Smooth muscle cell (in vitro differentiated cells): ENCODE results near the gene KRTAP21-3. TPM values are rescaled to one million over a fixed set of nuclear protein-coding genes. Genes with fewer than 3 reads are reported as not detected.

Experiments used
- DNase-seq: peaks from one replicate; lab custom pipeline; 2025; ENCODE audit not compliant: unreplicated experiment; lab: John Stamatoyannopoulos, UW
- H2AFZ ChIP-seq: fragments of 200-600 bp; sonication (generic); 2 replicates; pipeline ENCODE4 v1.6.0; 2016; ENCODE audit warnings: antibody characterized with exemption, low read depth, mild to moderate bottlenecking
- H3F3A ChIP-seq: fragments of 200-600 bp; sonication (generic); 2 replicates; pipeline ENCODE4 v1.6.0; 2017; ENCODE audit warnings: antibody characterized with exemption, low read depth
- H3K27ac ChIP-seq: fragments of 200-600 bp; sonication (generic); 2 replicates; pipeline ENCODE4 v1.5.1; 2016; ENCODE audit warnings: low read depth, mild to moderate bottlenecking
- H3K27me3 ChIP-seq: fragments of 200-600 bp; sonication (generic); 2 replicates; pipeline ENCODE4 v1.6.1; 2016; ENCODE audit warnings: low read depth, mild to moderate bottlenecking
- H3K36me3 ChIP-seq: fragments of 200-600 bp; sonication (generic); 2 replicates; pipeline ENCODE4 v1.5.1; 2016; ENCODE audit warnings: low read depth
- H3K4me1 ChIP-seq: fragments of 200-600 bp; sonication (generic); 2 replicates; pipeline ENCODE4 v1.5.1; 2016; ENCODE audit warnings: low read depth
- H3K4me2 ChIP-seq: fragments of 200-600 bp; sonication (generic); 2 replicates; pipeline ENCODE4 v1.6.0; 2016; ENCODE audit warnings: mild to moderate bottlenecking
- H3K4me3 ChIP-seq: fragments of 200-600 bp; sonication (generic); 2 replicates; pipeline ENCODE4 v1.5.1; 2016; ENCODE audit warnings: mild to moderate bottlenecking
- H3K79me2 ChIP-seq: fragments of 200-600 bp; sonication (generic); 2 replicates; pipeline ENCODE4 v1.6.0; 2016; ENCODE audit warnings: low read depth, mild to moderate bottlenecking
- H3K9ac ChIP-seq: fragments of 200-600 bp; sonication (generic); 2 replicates; pipeline ENCODE4 v1.6.0; 2016; ENCODE audit warnings: low read depth
- H3K9me3 ChIP-seq: fragments of 200-600 bp; sonication (generic); replicated peaks from 2 replicates; pipeline ENCODE4 v1.5.1; 2016; ENCODE audit warnings: low read depth
- H4K20me1 ChIP-seq: fragments of 200-600 bp; sonication (generic); 2 replicates; pipeline ENCODE4 v1.6.0; 2016; ENCODE audit warnings: low read depth
- CTCF ChIP-seq: fragments of 200-600 bp; sonication (generic); IDR thresholded peaks from 2 replicates; pipeline ENCODE4 v1.5.1; 2017; ENCODE audit warnings: borderline replicate concordance, mild to moderate bottlenecking, antibody characterized with exemption; ENCODE audit not compliant: insufficient read depth, poor library complexity, severe bottlenecking
- WGBS: methylation state at CpG from one replicate; pipeline ENCODE4 v1.1.7; 2016; ENCODE audit warnings: low lambda C conversion rate; 5-methylcytosine and 5-hydroxymethylcytosine counted together
- polyA plus RNA-seq: library from polyadenylated mRNA; unstranded; fragments of >200 nt; fragmentation: Nextera tagmentation; extraction: Ambion mirVana; gene quantifications from 2 replicates; pipeline ENCODE4 v1.2.1, GENCODE V29; 2016
- total RNA-seq: library from RNA; depleted of rRNA; stranded (reverse); fragments of >200 nt; gene quantifications from 2 replicates; pipeline ENCODE4 v1.2.3, GENCODE V29; 2014

The KRTAP21-3 gene
- total and polyA plus RNA-seq, 2 experiments from 2014 or later, result not detected

- 88% methylated on average over 1 of the region's 1 CpG for WGBS
- Histone ChIP-seq H3K27me3 (no peaks in the 10 kb centered on the region), H3K79me2 (no peaks in the 10 kb centered on the region), H3K4me2 (no peak overlapping the region), H3K9me3 (no peaks in the 10 kb centered on the region), H3K9ac (no peak overlapping the region), H2AFZ (no peak overlapping the region), H3K27ac (peak overlapping the region; percentile 71), H3K4me3 (no peak overlapping the region), H3F3A (no peaks in the 10 kb centered on the region), H3K36me3 (no peaks in the 10 kb centered on the region), H3K4me1 (no peaks in the 10 kb centered on the region), H4K20me1 (no peaks in the 10 kb centered on the region)
- no peak for TF ChIP-seq CTCF
- DNase-seq, result no peak
Observed at GRCh38 chr21:30719401-30719800, 824 bp upstream of the KRTAP21-3 start.

- WGBS, result 85% methylated on average over 2 of the region's 2 CpGs
Observed at GRCh38 chr21:30717105-30717504, 1.5 kb downstream of the KRTAP21-3 start.

GRCh38 chr21:30714946-30715345 lies 3.6 kb downstream of the KRTAP21-3 start:
- H2AFZ ChIP-seq, result no peak overlapping the region
- no peak for DNase-seq
- H3K27me3 ChIP-seq, result no peaks in the 10 kb centered on the region
- no peaks in the 10 kb centered on the region for H3K36me3 ChIP-seq
- WGBS, result 74% methylated on average over 2 of the region's 2 CpGs
- H3F3A ChIP-seq, result no peaks in the 10 kb centered on the region
- H3K27ac ChIP-seq, result no peak overlapping the region
- H3K4me3 ChIP-seq, result no peak overlapping the region
- no peak overlapping the region for H3K4me2 ChIP-seq
- no peaks in the 10 kb centered on the region for H3K79me2 ChIP-seq
- no peaks in the 10 kb centered on the region for H3K9me3 ChIP-seq
- no peak overlapping the region for H3K9ac ChIP-seq
- no peak for TF ChIP-seq CTCF
- no peaks in the 10 kb centered on the region for H4K20me1 ChIP-seq
- H3K4me1 ChIP-seq, result no peaks in the 10 kb centered on the region

More at GRCh38 chr21:30717105-30717504, 1.5 kb downstream of the KRTAP21-3 start:
- Histone ChIP-seq H3K9ac (no peak overlapping the region), H3F3A (no peaks in the 10 kb centered on the region), H2AFZ (no peak overlapping the region), H3K4me1 (no peaks in the 10 kb centered on the region), H4K20me1 (no peaks in the 10 kb centered on the region), H3K27ac (peak overlapping the region; percentile 80), H3K79me2 (no peaks in the 10 kb centered on the region), H3K9me3 (no peaks in the 10 kb centered on the region), H3K27me3 (no peaks in the 10 kb centered on the region), H3K4me2 (no peak overlapping the region), H3K4me3 (no peak overlapping the region), H3K36me3 (no peaks in the 10 kb centered on the region)
- no peak for DNase-seq
- no peak for TF ChIP-seq CTCF

GRCh38 chr21:30714456-30714855 lies 4.1 kb downstream of the KRTAP21-3 start:
- 68% methylated on average over 3 of the region's 3 CpGs for WGBS
- Histone ChIP-seq H3K4me1 (no peaks in the 10 kb centered on the region), H4K20me1 (no peaks in the 10 kb centered on the region), H3K27me3 (no peaks in the 10 kb centered on the region), H3F3A (no peaks in the 10 kb centered on the region), H3K4me2 (no peak overlapping the region), H3K27ac (no peak overlapping the region), H2AFZ (no peak overlapping the region), H3K9me3 (no peaks in the 10 kb centered on the region), H3K36me3 (no peaks in the 10 kb centered on the region), H3K79me2 (no peaks in the 10 kb centered on the region), H3K4me3 (no peak overlapping the region), H3K9ac (no peak overlapping the region)
- no peak for TF ChIP-seq CTCF
- DNase-seq, result no peak
